GM12892 (cell line): ENCODE data around the gene MMAA.

ENCODE experiments used
- POLR2A ChIP-seq: IDR thresholded peaks from 2 replicates; pipeline ENCODE4 v1.6.1; 2011; ENCODE audit warnings: low read depth, low read length, control low read depth
- POLR2AphosphoS5 ChIP-seq: IDR thresholded peaks from 2 replicates; pipeline ENCODE4 v1.6.1; 2011; ENCODE audit warnings: low read depth, low read length, control low read depth
- TAF1 ChIP-seq: IDR thresholded peaks from 2 replicates; pipeline ENCODE4 v1.6.1; 2011; ENCODE audit warnings: low read depth, mild to moderate bottlenecking, control low read depth, low read length, borderline replicate concordance

DNA sequence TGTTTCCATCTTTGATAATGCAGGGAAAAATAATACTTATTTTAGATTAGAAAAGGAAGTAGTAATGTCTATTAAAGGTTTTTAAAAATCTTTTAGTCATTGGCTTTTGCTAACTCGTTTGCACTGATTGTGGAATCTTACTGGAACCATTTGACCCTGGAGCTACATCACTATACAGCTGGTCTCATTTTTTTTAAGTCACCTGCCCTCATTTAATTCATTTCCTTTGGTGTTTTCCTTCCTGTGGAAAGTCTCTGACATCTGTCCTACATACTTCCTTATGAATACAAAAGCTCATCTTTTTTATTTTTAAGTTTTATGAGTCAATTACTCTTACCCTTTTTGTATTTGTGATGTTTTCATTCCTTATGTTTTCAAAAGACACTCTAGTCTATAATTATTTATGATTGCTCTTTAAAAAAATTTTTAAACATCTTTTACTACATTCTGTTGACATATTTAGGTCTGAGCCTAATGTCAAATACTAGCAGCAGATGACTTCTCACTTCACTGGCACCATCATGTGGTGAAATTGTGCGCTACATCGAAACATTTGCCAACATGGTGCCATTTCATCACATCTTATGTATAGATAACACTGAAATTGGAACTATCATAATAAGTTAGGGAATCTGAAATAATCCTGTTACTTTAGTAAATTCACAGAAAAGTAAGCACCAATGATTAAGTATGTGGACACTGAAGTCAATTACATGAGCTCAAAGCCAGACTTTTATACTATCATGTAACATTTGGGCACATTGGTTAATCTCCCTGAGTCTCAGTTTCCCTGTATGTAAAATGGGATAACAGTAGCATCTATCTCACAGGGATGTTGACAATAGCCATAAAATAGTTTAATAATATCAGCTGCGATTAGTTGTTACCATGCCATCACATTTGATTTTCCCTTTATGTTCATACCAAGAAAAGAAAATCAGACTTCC is 9.4 kb upstream of the MMAA start:
- TF ChIP-seq POLR2A = no peak
- TF ChIP-seq POLR2AphosphoS5 = no peak
- no peak for TF ChIP-seq TAF1
